Measurements from ENCODE around the gene TM2D3.

TM2D3 gene

GRCh38 chr15:101652786-101653430 lies 727 bp upstream of the TM2D3 start:
- no peak for TF ChIP-seq EZH2phosphoT487 (IDR thresholded peaks at IDR 0.05; ENCODE audit: low read depth)
- no peak for TF ChIP-seq CTCF (IDR thresholded peaks at IDR 0.05; ENCODE audit: low read depth, low read length)
- peak overlapping the region; percentile 100 for H3K4me2 ChIP-seq (ENCODE audit: low read length)
- H4K20me1 ChIP-seq (ENCODE audit: insufficient read depth, low read length): peaks cover 16% of the 10 kb centered on the region
- peak overlapping the region; percentile 98 for H3K9ac ChIP-seq (ENCODE audit: low read length)
- H3K36me3 ChIP-seq (replicated peaks; ENCODE audit: low read depth, low read length): peaks cover 17% of the 10 kb centered on the region
- H3K27me3 ChIP-seq (ENCODE audit: low read depth, low read length): no peaks in the 10 kb centered on the region
- peak overlapping the region; percentile 96 for H3K4me3 ChIP-seq (ENCODE audit: low read length)
- H2AFZ ChIP-seq (ENCODE audit: low read depth, low read length): peak overlapping the region; percentile 92; the same call in 1 of the 2 replicates
- H3K9me3 ChIP-seq (ENCODE audit: insufficient read depth, low read length): no peaks in the 10 kb centered on the region
- H3K79me2 ChIP-seq (ENCODE audit: low read length): peaks cover 51% of the 10 kb centered on the region
- H3K27ac ChIP-seq (ENCODE audit: low read length): peak overlapping the region; percentile 85
- peaks cover 36% of the 10 kb centered on the region for H3K4me1 ChIP-seq (ENCODE audit: low read length)

DNA sequence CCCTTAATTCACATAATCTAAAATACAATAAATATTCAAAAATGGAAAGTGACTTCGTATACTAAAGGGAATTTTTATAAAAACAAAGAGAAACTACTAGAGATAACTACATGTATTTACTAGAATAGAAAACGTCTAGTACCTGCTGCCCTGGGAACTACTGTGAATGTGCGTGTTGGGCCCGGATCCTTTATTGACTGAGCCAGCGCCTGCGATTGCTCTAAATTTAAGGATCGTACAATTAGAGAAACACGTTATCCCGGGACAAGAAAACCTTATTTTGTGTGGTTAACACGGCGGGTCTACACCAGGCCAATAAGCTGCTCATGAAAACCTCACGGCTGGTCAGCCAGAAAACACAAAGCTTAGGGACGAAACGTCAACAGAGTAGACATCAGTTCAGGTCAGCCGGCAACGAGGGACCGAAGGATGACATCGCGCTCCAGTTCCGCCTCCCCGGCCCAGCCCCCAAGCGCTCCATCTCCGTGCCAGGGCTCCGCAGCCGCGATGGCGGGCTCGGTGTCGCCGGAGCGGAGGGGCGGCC lies 555 bp downstream of the TM2D3 start:
- Histone ChIP-seq H4K20me1 (ENCODE audit: insufficient read depth, low read length) (peaks cover 16% of the 10 kb centered on the region), H3K4me2 (ENCODE audit: low read length) (peak overlapping the region; percentile 98), H3K9me3 (ENCODE audit: insufficient read depth, low read length) (no peaks in the 10 kb centered on the region), H3K79me2 (ENCODE audit: low read length) (peaks cover 59% of the 10 kb centered on the region), H3K27ac (ENCODE audit: low read length) (peak overlapping the region; percentile 85), H2AFZ (ENCODE audit: low read depth, low read length) (peak overlapping the region; percentile 83), H3K9ac (ENCODE audit: low read length) (peak overlapping the region; percentile 98), H3K4me3 (ENCODE audit: low read length) (peak overlapping the region; percentile 96), H3K4me1 (ENCODE audit: low read length) (peaks cover 36% of the 10 kb centered on the region), H3K36me3 (replicated peaks; ENCODE audit: low read depth, low read length) (peaks cover 25% of the 10 kb centered on the region), H3K27me3 (ENCODE audit: low read depth, low read length) (no peaks in the 10 kb centered on the region)
- no peak for TF ChIP-seq EZH2phosphoT487 (IDR thresholded peaks at IDR 0.05; ENCODE audit: low read depth)
- TF ChIP-seq CTCF (IDR thresholded peaks at IDR 0.05; ENCODE audit: low read depth, low read length): no peak

DNA sequence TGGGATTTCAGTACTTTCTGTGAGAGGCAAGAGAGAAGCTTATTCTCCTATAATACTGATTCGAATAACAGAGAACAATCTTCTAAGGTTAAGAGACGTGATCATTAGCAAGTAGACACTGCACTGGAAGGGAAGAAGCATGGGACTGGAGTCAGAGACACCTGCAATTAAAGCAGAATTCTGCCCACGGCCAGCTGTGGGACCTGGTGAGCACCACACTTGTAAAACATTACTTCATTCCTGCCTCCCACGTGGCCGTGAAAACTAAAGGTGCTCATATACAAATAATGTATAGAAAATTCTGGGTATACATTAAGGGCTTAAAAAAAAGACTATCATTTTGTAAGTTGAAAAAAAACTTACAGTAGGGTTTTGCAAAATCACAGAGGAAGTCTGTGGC lies 2.0 kb downstream of the TM2D3 start:
- no peaks in the 10 kb centered on the region for H3K9me3 ChIP-seq (ENCODE audit: insufficient read depth, low read length)

More for the DNA sequence above, 2.0 kb downstream of the TM2D3 start:
- peaks cover 39% of the 10 kb centered on the region for H3K36me3 ChIP-seq (replicated peaks; ENCODE audit: low read depth, low read length)
- H3K4me2 ChIP-seq (ENCODE audit: low read length): peak overlapping the region; percentile 98
- H3K79me2 ChIP-seq (ENCODE audit: low read length): peaks cover 61% of the 10 kb centered on the region
- no peak overlapping the region for H2AFZ ChIP-seq (ENCODE audit: low read depth, low read length)
- H3K9ac ChIP-seq (ENCODE audit: low read length): no peak overlapping the region
- no peak for TF ChIP-seq CTCF (IDR thresholded peaks at IDR 0.05; ENCODE audit: low read depth, low read length)
- TF ChIP-seq EZH2phosphoT487 (IDR thresholded peaks at IDR 0.05; ENCODE audit: low read depth): no peak
- no peak overlapping the region for H3K27ac ChIP-seq (ENCODE audit: low read length)
- no peaks in the 10 kb centered on the region for H3K27me3 ChIP-seq (ENCODE audit: low read depth, low read length)
- peak overlapping the region; percentile 96; the same call in 1 of the 2 replicates for H3K4me3 ChIP-seq (ENCODE audit: low read length)
- H3K4me1 ChIP-seq (ENCODE audit: low read length): peaks cover 36% of the 10 kb centered on the region
- peaks cover 16% of the 10 kb centered on the region for H4K20me1 ChIP-seq (ENCODE audit: insufficient read depth, low read length)
